Measurements from ENCODE around the gene AP1S1. TPM values are rescaled to one million over a fixed set of nuclear protein-coding genes. Genes with fewer than 3 reads are reported as not detected.

Gene AP1S1
- total RNA-seq, 2 experiments from 2014 or later = 3.0 to 3.9 TPM

DNA sequence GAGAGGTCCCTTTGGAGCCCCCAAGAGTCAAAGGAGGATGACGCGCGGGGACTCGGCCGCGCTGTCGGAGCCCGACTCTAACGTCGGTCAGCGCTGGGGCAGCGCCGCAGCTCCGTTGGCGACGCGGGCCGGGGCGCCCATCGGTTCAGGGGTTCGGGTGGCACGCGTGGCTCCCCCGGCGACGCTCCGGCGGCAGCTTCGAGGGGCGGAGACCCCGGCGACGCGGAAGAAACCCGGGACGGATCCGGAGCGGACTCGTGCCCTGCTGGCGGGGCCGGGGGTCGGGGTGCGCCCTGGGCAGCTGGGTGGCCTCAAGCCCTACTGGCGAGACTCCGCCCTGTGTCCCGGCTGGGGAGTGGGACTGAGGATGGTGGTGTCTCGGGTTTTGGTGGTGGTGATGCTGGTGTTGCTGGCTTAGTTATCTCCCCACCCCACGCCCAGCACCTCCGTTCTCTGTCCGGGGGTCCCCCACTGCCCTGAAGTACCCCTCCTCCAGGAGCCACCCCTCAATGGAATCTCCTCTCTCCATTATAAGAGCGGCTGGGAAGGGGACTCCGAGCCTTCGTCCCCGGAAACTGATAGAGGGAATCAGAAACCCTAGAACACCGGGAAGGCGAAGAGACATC, 26.0 kb downstream of the AP1S1 start, which contains the start of gene NAT16:
NAT16 (minus strand) TSS at position 164 of the 626 bp plus-strand sequence. CDS start 5,486 bp downstream, outside the sequence.
- no peaks in the 10 kb centered on the region for H3K36me3 Mint-ChIP-seq (ENCODE audit: low read depth)
- Histone ChIP-seq H3K9me3 (ENCODE audit: control insufficient read depth in 1 of 2, insufficient read depth in 1 of 2, low read length in 2 of 2) (no peaks in the 10 kb centered on the region), H3K36me3 (ENCODE audit: insufficient read depth, low read length) (no peaks in the 10 kb centered on the region), H3K27me3 (ENCODE audit: control insufficient read depth in 1 of 2, insufficient read depth in 2 of 2, low read length in 2 of 2) (peaks cover 57 to 67% of the 10 kb centered on the region in 2 experiments), H3K27ac (ENCODE audit: low read depth in 1 of 2, low read length in 2 of 2) (no peak within 1 kb of the TSS), H3K4me1 (ENCODE audit: insufficient read depth, low read length) (peaks cover 21% of the 10 kb centered on the region), H3K4me3 (ENCODE audit: low read length) (no peak within 1 kb of the TSS)
- H3K27ac Mint-ChIP-seq = no peak within 1 kb of the TSS
- ATAC-seq (ENCODE audit: poor library complexity) = peak; percentile 22
- CTCF ChIA-PET = interaction anchor here (0.5 kb wide), 1 partner anchor 36 kb away, joined by 3 read pairs; no protein-coding TSS in a partner anchor
- POLR2A ChIA-PET = no interaction called here
- H3K4me1 Mint-ChIP-seq (ENCODE audit: low read depth) = peaks cover 5% of the 10 kb centered on the region
- intact Hi-C loops (cut with DNase I, micrococcal nuclease) = no loop called here
- DNase-seq = no peak
- H3K27me3 Mint-ChIP-seq = peaks cover 75% of the 10 kb centered on the region
- H3K4me3 Mint-ChIP-seq = peak within 1 kb of the TSS; percentile 54
- no peaks in the 10 kb centered on the region for H3K9me3 Mint-ChIP-seq
- TF ChIP-seq, protein P1, sequence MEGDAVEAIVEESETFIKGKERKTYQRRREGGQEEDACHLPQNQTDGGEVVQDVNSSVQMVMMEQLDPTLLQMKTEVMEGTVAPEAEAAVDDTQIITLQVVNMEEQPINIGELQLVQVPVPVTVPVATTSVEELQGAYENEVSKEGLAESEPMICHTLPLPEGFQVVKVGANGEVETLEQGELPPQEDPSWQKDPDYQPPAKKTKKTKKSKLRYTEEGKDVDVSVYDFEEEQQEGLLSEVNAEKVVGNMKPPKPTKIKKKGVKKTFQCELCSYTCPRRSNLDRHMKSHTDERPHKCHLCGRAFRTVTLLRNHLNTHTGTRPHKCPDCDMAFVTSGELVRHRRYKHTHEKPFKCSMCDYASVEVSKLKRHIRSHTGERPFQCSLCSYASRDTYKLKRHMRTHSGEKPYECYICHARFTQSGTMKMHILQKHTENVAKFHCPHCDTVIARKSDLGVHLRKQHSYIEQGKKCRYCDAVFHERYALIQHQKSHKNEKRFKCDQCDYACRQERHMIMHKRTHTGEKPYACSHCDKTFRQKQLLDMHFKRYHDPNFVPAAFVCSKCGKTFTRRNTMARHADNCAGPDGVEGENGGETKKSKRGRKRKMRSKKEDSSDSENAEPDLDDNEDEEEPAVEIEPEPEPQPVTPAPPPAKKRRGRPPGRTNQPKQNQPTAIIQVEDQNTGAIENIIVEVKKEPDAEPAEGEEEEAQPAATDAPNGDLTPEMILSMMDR (IDR thresholded peaks at IDR 0.05) = no peak

DNA sequence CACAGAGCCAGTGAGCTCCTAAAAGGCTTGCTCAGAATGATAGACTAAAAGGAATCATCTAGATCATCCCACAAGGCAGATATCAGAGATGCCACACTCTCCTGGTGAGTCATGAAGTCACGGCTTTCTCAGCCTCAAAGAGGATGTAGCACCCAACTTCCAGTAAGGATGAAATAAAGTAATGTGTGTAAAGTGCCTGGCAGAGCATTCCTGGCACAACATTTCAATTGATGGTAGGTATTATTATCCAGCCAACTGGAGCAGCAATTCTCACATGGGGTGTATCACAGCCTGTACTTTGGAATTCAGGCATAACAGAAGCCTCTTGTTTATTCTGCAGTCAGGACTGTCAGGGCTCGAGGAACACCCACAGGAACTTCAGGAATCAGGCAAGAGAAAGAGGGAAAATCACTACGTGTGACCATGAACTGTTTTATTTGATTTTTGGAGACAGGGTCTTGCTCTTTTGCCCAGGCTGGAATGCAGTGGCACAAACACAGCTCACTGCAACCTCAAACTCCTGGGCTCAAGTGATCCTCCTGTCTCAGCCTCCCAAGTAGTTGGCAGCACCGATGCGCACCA, 31.1 kb downstream of the AP1S1 start:
- TF ChIP-seq, protein P1 (IDR thresholded peaks at IDR 0.05) = no peak
- no peak for DNase-seq
- H3K36me3 ChIP-seq (ENCODE audit: insufficient read depth, low read length) = no peaks in the 10 kb centered on the region
- Mint-ChIP-seq H3K27ac (no peak overlapping the region), H3K27me3 (peaks cover 47% of the 10 kb centered on the region), H3K4me3 (no peak overlapping the region), H3K9me3 (no peaks in the 10 kb centered on the region), H3K4me1 (ENCODE audit: low read depth) (no peaks in the 10 kb centered on the region), H3K36me3 (ENCODE audit: low read depth) (no peaks in the 10 kb centered on the region)
- ChIA-PET POLR2A (no interaction called here), CTCF (interaction anchor here (1.1 to 1.6 kb wide), 2 partner anchors 11 to 59 kb away, joined by 3 to 4 read pairs; no protein-coding TSS in a partner anchor)
- H3K27me3 ChIP-seq (ENCODE audit: control insufficient read depth in 1 of 2, insufficient read depth in 2 of 2, low read length in 2 of 2) = peaks cover 17 to 23% of the 10 kb centered on the region in 2 experiments
- intact Hi-C loops (cut with DNase I, micrococcal nuclease) = no loop called here
- H3K4me1 ChIP-seq (ENCODE audit: insufficient read depth, low read length) = peaks cover 7% of the 10 kb centered on the region
- H3K9me3 ChIP-seq (ENCODE audit: control insufficient read depth in 1 of 2, insufficient read depth in 1 of 2, low read length in 2 of 2) = no peaks in the 10 kb centered on the region
- H3K27ac ChIP-seq (ENCODE audit: low read depth in 1 of 2, low read length in 2 of 2) = no peak overlapping the region
- no peak for ATAC-seq (ENCODE audit: poor library complexity)
- no peak overlapping the region for H3K4me3 ChIP-seq (ENCODE audit: low read length)

DNA sequence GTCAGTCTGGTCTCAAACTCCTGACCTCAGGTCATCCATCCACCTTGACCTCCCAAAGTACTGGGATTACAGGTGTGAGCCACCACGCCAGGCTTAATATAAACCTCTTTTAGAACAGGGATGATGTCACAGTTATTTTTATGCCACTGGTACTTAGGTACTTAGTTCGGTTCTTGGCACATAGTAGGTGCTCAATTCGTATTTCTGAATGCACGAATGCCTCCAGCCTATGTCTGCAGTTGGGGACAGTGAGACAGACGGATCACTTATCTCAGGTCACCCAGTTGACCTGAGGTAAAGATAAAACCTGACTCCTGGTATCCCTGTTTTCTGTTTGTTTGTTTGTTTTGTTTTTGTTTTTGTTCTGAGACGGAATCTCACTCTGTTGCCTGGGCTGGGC, 31.9 kb downstream of the AP1S1 start:
- H3K36me3 Mint-ChIP-seq (ENCODE audit: low read depth) = no peaks in the 10 kb centered on the region
- CTCF ChIA-PET = interaction anchor here (1.1 to 1.6 kb wide), 2 partner anchors 12 to 58 kb away, joined by 3 to 4 read pairs; no protein-coding TSS in a partner anchor
- intact Hi-C loops (cut with DNase I, micrococcal nuclease) = no loop called here
- H3K27me3 ChIP-seq (ENCODE audit: control insufficient read depth in 1 of 2, insufficient read depth in 2 of 2, low read length in 2 of 2) = peaks cover 11 to 15% of the 10 kb centered on the region in 2 experiments
- H3K27ac Mint-ChIP-seq = no peak overlapping the region
- DNase-seq = no peak
- TF ChIP-seq, protein P1 (IDR thresholded peaks at IDR 0.05) = no peak
- POLR2A ChIA-PET = no interaction called here
- no peaks in the 10 kb centered on the region for H3K9me3 Mint-ChIP-seq
- H3K9me3 ChIP-seq (ENCODE audit: control insufficient read depth in 1 of 2, insufficient read depth in 1 of 2, low read length in 2 of 2) = no peaks in the 10 kb centered on the region
- no peaks in the 10 kb centered on the region for H3K4me1 Mint-ChIP-seq (ENCODE audit: low read depth)
- no peak overlapping the region for H3K27ac ChIP-seq (ENCODE audit: low read depth in 1 of 2, low read length in 2 of 2)
- no peak for ATAC-seq (ENCODE audit: poor library complexity)
- no peak overlapping the region for H3K4me3 ChIP-seq (ENCODE audit: low read length)
- H3K4me1 ChIP-seq (ENCODE audit: insufficient read depth, low read length) = peaks cover 4% of the 10 kb centered on the region
- H3K36me3 ChIP-seq (ENCODE audit: insufficient read depth, low read length) = no peaks in the 10 kb centered on the region
- peaks cover 38% of the 10 kb centered on the region for H3K27me3 Mint-ChIP-seq
- H3K4me3 Mint-ChIP-seq = no peak overlapping the region

Measured in CD4-positive, alpha-beta T cell (primary cell).